ENCODE results near the gene MED15. TPM values are rescaled to one million over a fixed set of nuclear protein-coding genes. Genes with fewer than 3 reads are reported as not detected.

Gene MED15
- total and polyA plus RNA-seq, 2 of the 4 experiments (the other 2 are of a cell fraction), result 19.0 to 68.8 TPM

- Histone ChIP-seq H2AFZ (replicated peaks; ENCODE audit: low read length, poor library complexity) (no peak overlapping the region), H3K27ac (ENCODE audit: insufficient read depth, low read length) (no peak overlapping the region), H4K5ac (ENCODE audit: low read depth, low read length) (no peak overlapping the region), H3K4me2 (ENCODE audit: low read depth, low read length) (no peak overlapping the region), H3K27me3 (ENCODE audit: control insufficient read depth, insufficient read depth, low read length) (no peaks in the 10 kb centered on the region), H3K9me3 (ENCODE audit: control insufficient read depth, insufficient read depth, low read length) (no peaks in the 10 kb centered on the region), H3K79me1 (ENCODE audit: low read depth in 1 of 2, low read length in 2 of 2) (peaks cover 53 to 83% of the 10 kb centered on the region in 2 experiments), H3K4me1 (ENCODE audit: control insufficient read depth, insufficient read depth, low read length) (peaks cover 4% of the 10 kb centered on the region), H3K56ac (ENCODE audit: extremely low read depth, insufficient read depth, low read length) (no peak overlapping the region), H3K23ac (ENCODE audit: low read depth, low read length) (no peak overlapping the region), H3K4ac (ENCODE audit: low read depth, low read length) (no peak overlapping the region), H2BK20ac (ENCODE audit: low read depth, low read length) (no peak overlapping the region), H3K36me3 (ENCODE audit: control insufficient read depth, insufficient read depth, low read length) (peaks cover 9% of the 10 kb centered on the region; the same call in 1 of the 2 replicates), H4K20me1 (ENCODE audit: insufficient read depth, low read length) (peaks cover 43% of the 10 kb centered on the region), H4K91ac (ENCODE audit: insufficient read depth, low read depth, low read length) (no peak overlapping the region), H3K18ac (ENCODE audit: low read depth, low read length) (no peak overlapping the region), H2AK9ac (replicated peaks; ENCODE audit: low read depth, low read length, poor library complexity) (no peak overlapping the region), H3K9ac (ENCODE audit: low read depth, low read length) (no peak overlapping the region), H2BK15ac (ENCODE audit: low read depth, low read length) (no peak overlapping the region), H3K4me3 (ENCODE audit: insufficient read depth, low read depth, low read length) (no peak overlapping the region), H2BK5ac (ENCODE audit: low read depth, low read length, poor library complexity, severe bottlenecking) (no peak overlapping the region), H4K8ac (ENCODE audit: low read depth in 2 of 2, low read length in 2 of 2) (no peak overlapping the region), H3K14ac (replicated peaks; ENCODE audit: low read depth, low read length) (no peak overlapping the region), H2BK120ac (ENCODE audit: low read depth, low read length) (no peak overlapping the region), H3K9me1 (ENCODE audit: insufficient read depth, low read length) (peaks cover 20% of the 10 kb centered on the region), H2AK5ac (ENCODE audit: low read depth, low read length) (no peak overlapping the region)
- BruUV-seq (replicated peaks), result no TSS peak
- no CpG with 5 or more reads among the region's 2 CpGs for WGBS, 2 experiments (ENCODE audit: extremely low coverage in 2 of 2, insufficient read length in 1 of 2)
- intact Hi-C loops (cut with micrococcal nuclease) (no loop called here), in situ Hi-C loops (cut with MboI; ENCODE audit: low sequenced_read_pairs) (no loop called here), dilution Hi-C loops (cut with HindIII; ENCODE audit: low sequenced_read_pairs, unreplicated experiment) (no loop called here)
- ChIA-PET CTCF (no interaction called here), POLR2A (ENCODE audit: unreplicated experiment) (interaction anchor here (0.6 kb wide), 1 partner anchor 81 kb away, joined by 3 read pairs; no protein-coding TSS in a partner anchor)
- ATAC-seq (ENCODE audit: low read depth) (no peak), DNase-seq (no peak)
- TF ChIP-seq RCOR1 (IDR thresholded peaks at IDR 0.05; ENCODE audit: insufficient replicate concordance, low read length), result no peak
- no peak for TF ChIP-seq CHD1 (IDR thresholded peaks at IDR 0.05; ENCODE audit: low read depth, low read length)
- no peak for TF ChIP-seq RAD21 (IDR thresholded peaks at IDR 0.05; ENCODE audit: low read length)
- TF ChIP-seq CEBPB (IDR thresholded peaks at IDR 0.05; ENCODE audit: low read depth, low read length), result peak; percentile 65
Observed at GRCh38 chr22:20491346-20491745, 16.1 kb upstream of the MED15 start.

Data from IMR-90 (cell line).